Activated CD4-positive, alpha-beta T cell treated with anti-CD3 and anti-CD28 coated beads, Interleukin-2, amount 10 ng/mL, durations not matched to agents 7 days and 5 days (primary cell): Measurements from ENCODE around the gene CALML6. TPM values are rescaled to one million over a fixed set of nuclear protein-coding genes. Genes with fewer than 3 reads are reported as not detected.

ENCODE experiments used
- CTCF ChIA-PET: fragments of 350-600 bp; sonication (Branson Sonifier 250); formaldehyde crosslinking; loops from one replicate; lab custom pipeline; 2021; ENCODE audit warnings: antibody characterized with exemption; lab: Charles Lee
- POLR2A ChIA-PET: fragments of 350-600 bp; sonication (Branson Sonifier 250); formaldehyde crosslinking; loops from one replicate; lab custom pipeline; 2021; ENCODE audit warnings: antibody characterized with exemption; lab: Charles Lee
- DNase-seq: peaks from one replicate; pipeline ENCODE4 v3.0.0-alpha.2; 2020
- H3K27ac Mint-ChIP-seq: one replicate; pipeline ENCODE4 v1.8.0; 2021; ENCODE audit warnings: mild to moderate bottlenecking, moderate library complexity, mixed read lengths
- H3K27me3 Mint-ChIP-seq: one replicate; pipeline ENCODE4 v1.8.0; 2021; ENCODE audit warnings: mixed read lengths
- H3K36me3 Mint-ChIP-seq: one replicate; pipeline ENCODE4 v1.8.0; 2021; ENCODE audit warnings: low read depth, mixed read lengths
- H3K4me1 Mint-ChIP-seq: one replicate; pipeline ENCODE4 v1.8.0; 2021; ENCODE audit warnings: mixed read lengths
- H3K4me3 Mint-ChIP-seq: one replicate; pipeline ENCODE4 v1.8.0; 2021; ENCODE audit warnings: mild to moderate bottlenecking, moderate library complexity, mixed read lengths
- H3K9me3 Mint-ChIP-seq: one replicate; pipeline ENCODE4 v1.8.0; 2021; ENCODE audit warnings: mixed read lengths
- total RNA-seq, 2 experiments: library from RNA; stranded (reverse); gene quantifications; one replicate each; pipeline ENCODE4 v1.2.3, GENCODE V29; 2021

Gene CALML6
- total RNA-seq, 2 experiments from 2014 or later = 0.27 to 0.47 TPM

DNA sequence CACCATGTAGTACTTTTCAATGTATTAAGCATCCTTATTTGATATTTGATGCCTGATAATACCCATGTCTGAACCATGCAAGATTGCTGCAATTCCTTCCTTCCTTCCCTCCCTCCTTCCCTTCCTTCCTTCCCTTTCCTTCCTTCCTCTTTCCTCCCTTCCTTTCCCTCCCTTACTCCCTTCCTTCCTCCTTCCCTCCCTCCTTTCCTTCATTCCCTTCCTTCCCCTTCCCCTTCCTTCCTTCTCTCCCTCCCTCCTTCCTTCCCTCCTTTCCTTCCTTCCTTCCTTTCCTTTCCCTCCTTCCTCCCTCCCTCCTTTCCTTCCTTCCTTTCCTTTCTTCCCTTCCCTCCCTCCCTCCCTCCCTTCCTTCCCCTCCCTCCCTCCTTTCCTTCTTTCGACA, 33.7 kb downstream of the CALML6 start:
- H3K27me3 Mint-ChIP-seq = no peaks in the 10 kb centered on the region
- ChIA-PET POLR2A (no interaction called here), CTCF (no interaction called here)
- H3K27ac Mint-ChIP-seq = no peak overlapping the region
- peaks cover 16% of the 10 kb centered on the region for H3K9me3 Mint-ChIP-seq
- DNase-seq = no peak
- peaks cover 2% of the 10 kb centered on the region for H3K4me1 Mint-ChIP-seq
- H3K36me3 Mint-ChIP-seq = peaks cover 1% of the 10 kb centered on the region
- no peak overlapping the region for H3K4me3 Mint-ChIP-seq

DNA sequence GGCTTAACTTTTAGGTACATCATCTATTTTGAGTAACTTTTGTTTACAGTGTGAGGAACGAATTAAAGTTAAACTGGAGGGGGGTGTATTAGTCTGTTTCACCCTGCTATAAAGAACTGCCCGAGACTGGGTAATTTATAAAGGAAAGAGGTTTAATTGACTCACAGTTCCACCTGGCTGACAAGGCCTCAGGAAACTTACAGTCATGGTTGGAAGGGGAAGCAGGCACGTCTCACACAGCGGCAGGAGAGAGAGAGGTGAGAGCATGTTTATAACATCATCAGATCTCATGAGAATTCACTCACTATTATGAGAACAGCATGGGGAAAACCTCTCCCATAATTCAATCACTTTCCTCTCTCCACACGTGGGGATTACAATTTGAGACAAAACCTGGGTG, 35.9 kb downstream of the CALML6 start:
- peaks cover 5% of the 10 kb centered on the region for H3K4me1 Mint-ChIP-seq
- no peak overlapping the region for H3K27ac Mint-ChIP-seq
- ChIA-PET POLR2A (no interaction called here), CTCF (no interaction called here)
- no peak for DNase-seq
- H3K4me3 Mint-ChIP-seq = no peak overlapping the region
- peaks cover 19% of the 10 kb centered on the region for H3K9me3 Mint-ChIP-seq
- peaks cover 1% of the 10 kb centered on the region for H3K36me3 Mint-ChIP-seq
- H3K27me3 Mint-ChIP-seq = no peaks in the 10 kb centered on the region

DNA sequence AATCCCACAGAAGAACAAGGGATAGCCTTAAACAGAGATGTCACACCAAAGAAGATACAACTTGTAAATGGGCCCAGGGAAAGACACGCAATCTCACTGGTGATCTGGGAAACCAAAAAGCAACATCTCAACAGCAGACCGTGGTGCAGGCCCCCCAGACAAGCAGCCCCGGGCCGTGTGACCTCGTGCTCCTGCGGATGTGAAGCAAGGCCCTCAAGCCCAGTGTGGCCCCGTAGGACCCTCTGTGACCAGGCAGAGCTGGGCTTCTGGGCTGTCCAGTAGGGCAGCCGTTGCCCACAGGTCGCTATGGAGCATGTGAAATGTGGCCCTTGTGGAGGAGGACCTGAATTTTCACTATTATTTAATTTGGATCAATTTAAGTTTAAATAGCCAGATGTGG, 39.0 kb downstream of the CALML6 start:
- Mint-ChIP-seq H3K9me3 (peaks cover 19% of the 10 kb centered on the region), H3K4me1 (peaks cover 5% of the 10 kb centered on the region), H3K36me3 (peaks cover 1% of the 10 kb centered on the region), H3K4me3 (no peak overlapping the region), H3K27ac (no peak overlapping the region), H3K27me3 (no peaks in the 10 kb centered on the region)
- POLR2A ChIA-PET = no interaction called here
- CTCF ChIA-PET = no interaction called here
- DNase-seq = no peak

DNA sequence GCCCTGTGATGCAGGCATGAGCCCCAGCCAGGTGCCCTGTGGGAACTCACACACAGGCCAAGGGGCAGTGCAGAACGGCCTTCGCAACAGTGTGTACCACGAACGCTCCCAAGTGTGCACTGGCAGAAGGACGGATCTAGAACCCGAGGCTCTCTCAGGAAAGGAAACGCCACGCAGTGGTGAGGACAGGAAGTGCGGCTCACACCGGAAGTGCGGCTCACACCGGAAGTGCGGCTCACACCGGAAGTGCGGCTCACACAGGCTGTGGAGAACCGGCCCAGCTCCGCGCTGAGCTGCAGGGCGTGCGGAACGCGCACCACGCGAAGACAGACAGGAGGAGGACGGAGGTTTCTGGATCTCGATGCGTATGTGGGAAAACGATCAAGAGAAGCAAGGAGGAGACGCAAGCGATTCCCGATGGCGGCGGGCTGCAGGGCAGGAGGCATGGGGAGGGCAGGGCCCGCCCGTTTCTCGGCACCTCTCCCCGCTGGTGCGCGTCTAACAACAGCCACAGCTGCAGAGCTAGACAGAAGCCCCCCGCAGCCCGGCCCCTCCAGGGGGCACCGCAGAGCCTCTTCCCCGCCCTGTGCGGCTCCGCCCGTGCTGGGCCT, 39.9 kb downstream of the CALML6 start:
- Mint-ChIP-seq H3K27me3 (no peaks in the 10 kb centered on the region), H3K4me3 (no peak overlapping the region), H3K27ac (no peak overlapping the region), H3K9me3 (peaks cover 19% of the 10 kb centered on the region), H3K36me3 (peaks cover 1% of the 10 kb centered on the region), H3K4me1 (peaks cover 5% of the 10 kb centered on the region)
- DNase-seq = no peak
- CTCF ChIA-PET = no interaction called here
- POLR2A ChIA-PET = no interaction called here

DNA sequence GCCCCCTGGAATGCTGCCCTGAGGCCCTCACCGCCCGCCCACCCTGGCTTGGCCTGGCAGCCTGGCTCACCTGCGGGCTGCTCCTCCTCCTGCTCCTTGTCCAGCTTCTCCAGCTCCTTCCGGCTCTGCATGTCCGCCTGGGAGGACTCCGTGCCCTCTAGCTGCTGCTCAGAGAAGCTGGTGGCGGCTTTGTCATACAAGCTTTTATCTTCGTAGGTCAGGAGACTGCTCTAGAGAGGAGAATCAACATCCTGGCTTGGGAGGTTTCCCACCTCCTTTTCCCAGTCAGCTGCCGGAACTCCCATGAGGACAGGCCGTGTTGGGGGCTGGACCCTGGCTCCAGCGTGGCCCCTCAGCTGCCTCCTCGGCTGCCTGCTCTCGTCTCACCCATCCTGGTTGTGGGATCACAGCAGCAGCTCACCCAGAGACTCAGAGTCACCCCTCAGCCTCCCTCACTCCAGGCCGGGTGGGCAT, 40.6 kb downstream of the CALML6 start:
- no peak for DNase-seq
- H3K4me1 Mint-ChIP-seq = peaks cover 5% of the 10 kb centered on the region
- peaks cover under 1% of the 10 kb centered on the region for H3K27me3 Mint-ChIP-seq
- H3K4me3 Mint-ChIP-seq = no peak overlapping the region
- ChIA-PET POLR2A (no interaction called here), CTCF (interaction anchor here (0.9 to 1.4 kb wide), 3 partner anchors 27 to 116 kb away, joined by 3 read pairs; no protein-coding TSS in a partner anchor)
- no peak overlapping the region for H3K27ac Mint-ChIP-seq
- peaks cover 1% of the 10 kb centered on the region for H3K36me3 Mint-ChIP-seq
- H3K9me3 Mint-ChIP-seq = peaks cover 15% of the 10 kb centered on the region

DNA sequence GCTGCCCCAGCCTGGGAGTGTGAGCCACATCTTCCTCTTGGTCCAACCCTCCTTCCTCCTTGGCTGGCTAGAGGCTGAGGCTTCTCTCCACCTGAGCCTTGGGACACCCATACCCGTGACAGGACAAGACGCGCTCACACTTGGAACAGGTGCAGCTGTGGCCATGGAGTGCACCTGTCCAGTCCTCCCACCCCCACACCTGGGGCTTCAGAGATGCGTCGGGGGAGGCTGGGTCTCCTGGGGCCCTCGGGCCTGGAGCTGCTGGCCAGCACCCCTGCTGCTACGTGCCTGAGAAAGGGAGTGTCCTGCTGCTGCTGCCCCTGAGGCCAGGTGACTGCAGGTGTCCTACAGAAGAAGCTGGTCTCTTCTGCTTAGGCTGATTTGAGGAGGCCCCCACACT, 41.0 kb downstream of the CALML6 start:
- Mint-ChIP-seq H3K27ac (no peak overlapping the region), H3K27me3 (peaks cover 3% of the 10 kb centered on the region), H3K9me3 (peaks cover 11% of the 10 kb centered on the region), H3K36me3 (peaks cover 1% of the 10 kb centered on the region), H3K4me1 (peaks cover 5% of the 10 kb centered on the region), H3K4me3 (no peak overlapping the region)
- ChIA-PET POLR2A (no interaction called here), CTCF (interaction anchor here (0.9 to 1.4 kb wide), 3 partner anchors 27 to 116 kb away, joined by 3 read pairs; no protein-coding TSS in a partner anchor)
- no peak for DNase-seq

DNA sequence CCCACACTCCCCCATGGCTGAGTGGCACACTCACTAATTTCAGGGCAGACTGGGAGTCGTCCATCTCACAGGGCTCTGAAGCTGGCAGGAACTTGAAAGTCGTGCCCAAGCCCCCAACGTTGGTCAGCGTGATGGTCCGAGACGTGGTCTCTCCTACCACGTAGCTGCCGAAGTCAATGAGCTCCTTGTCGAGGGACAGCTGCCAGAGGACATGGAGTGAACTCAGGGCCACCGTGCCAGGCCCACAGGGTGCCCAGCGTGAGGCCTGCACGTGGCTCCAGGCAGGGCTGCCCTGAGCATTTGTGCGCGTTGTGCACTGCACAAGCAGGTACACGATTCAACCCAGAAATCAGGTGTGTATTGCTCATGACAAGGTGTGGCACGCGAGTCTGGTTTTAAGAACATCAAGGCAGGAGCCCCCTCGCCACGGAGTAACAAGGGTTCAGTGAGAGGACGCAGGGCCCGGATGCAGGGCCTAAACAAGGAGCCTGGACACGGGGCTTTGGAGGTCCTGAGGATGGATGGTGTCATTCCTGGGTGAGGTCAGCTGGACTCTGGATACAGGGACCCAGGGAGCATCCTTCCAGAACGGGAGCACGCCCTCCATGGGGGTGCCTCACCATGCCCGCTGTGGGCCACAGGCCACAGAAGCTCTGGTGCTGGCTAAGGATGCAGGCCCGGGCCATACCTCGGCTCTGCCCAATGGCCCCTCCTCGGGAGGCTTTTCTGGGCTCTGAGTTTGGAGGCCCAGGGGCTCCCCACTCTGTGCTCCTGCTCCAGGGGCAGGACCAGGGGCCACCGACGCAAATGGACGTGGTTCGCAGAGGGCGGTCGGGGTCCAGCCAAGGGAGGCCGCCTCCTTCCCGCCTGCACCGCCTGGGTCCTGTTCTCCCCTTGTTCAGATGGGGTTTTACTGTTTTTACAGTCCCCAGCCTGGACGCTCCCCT, 41.8 kb downstream of the CALML6 start:
- no peak overlapping the region for H3K4me3 Mint-ChIP-seq
- H3K4me1 Mint-ChIP-seq = peaks cover 5% of the 10 kb centered on the region
- ChIA-PET POLR2A (no interaction called here), CTCF (interaction anchor here (0.9 to 1.4 kb wide), 3 partner anchors 26 to 115 kb away, joined by 3 read pairs; no protein-coding TSS in a partner anchor)
- peaks cover 4% of the 10 kb centered on the region for H3K9me3 Mint-ChIP-seq
- no peak for DNase-seq
- no peaks in the 10 kb centered on the region for H3K36me3 Mint-ChIP-seq
- H3K27me3 Mint-ChIP-seq = peaks cover 6% of the 10 kb centered on the region
- no peak overlapping the region for H3K27ac Mint-ChIP-seq

DNA sequence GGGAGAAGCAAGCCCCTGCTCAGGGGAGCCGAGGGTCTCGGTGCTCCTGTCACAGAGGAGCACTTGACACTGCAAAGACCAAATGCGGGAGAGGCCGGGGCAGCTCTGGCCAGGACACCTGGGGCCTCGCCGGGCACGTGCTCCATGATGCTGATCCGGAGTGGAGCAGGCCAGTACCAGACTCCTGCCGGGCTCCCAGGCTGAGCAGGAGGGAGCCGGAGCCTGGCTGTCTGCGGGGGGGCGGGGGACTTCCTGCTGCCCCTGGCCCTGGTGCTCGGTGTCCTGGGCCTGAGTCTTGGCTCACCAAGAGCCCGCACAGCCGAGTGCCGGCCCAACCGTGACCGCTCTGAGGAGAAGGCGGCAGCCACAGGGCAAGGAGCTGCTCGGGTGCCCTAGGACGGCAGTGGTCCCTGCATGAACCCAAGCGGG, 42.5 kb downstream of the CALML6 start:
- CTCF ChIA-PET = no interaction called here
- peaks cover 5% of the 10 kb centered on the region for H3K4me1 Mint-ChIP-seq
- no peak overlapping the region for H3K27ac Mint-ChIP-seq
- H3K4me3 Mint-ChIP-seq = no peak overlapping the region
- peaks cover 4% of the 10 kb centered on the region for H3K9me3 Mint-ChIP-seq
- peaks cover 6% of the 10 kb centered on the region for H3K27me3 Mint-ChIP-seq
- no peaks in the 10 kb centered on the region for H3K36me3 Mint-ChIP-seq
- POLR2A ChIA-PET = no interaction called here
- DNase-seq = no peak

DNA sequence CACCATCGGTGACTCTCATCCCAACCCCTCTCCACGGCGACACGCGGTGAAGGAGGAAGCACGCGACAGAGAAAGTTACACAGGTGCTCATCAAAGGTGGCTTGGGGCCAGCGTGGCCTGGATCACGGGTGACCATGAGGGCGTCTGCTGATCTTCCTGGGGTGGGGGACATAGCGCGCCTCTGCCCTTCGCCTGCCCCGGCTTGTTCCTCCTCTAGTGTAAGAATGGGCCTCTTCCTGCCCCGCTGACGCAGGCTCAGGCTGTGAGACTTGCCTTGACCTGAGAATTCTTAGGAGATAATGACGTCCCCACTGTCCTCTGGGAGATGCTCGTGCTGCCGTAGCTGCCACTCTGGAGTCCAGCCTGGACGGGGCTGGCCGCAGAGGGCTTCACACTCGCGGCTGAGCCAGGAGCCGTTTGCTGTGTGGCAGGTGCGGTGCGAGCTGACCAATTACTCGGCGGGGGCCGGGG, 43.0 kb downstream of the CALML6 start:
- ChIA-PET CTCF (interaction anchor here (2.9 kb wide), 1 partner anchor 86 kb away, joined by 20 read pairs; no protein-coding TSS in a partner anchor), POLR2A (no interaction called here)
- no peak for DNase-seq
- Mint-ChIP-seq H3K27me3 (peaks cover 8% of the 10 kb centered on the region), H3K4me3 (no peak overlapping the region), H3K36me3 (no peaks in the 10 kb centered on the region), H3K27ac (no peak overlapping the region), H3K9me3 (peaks cover 4% of the 10 kb centered on the region), H3K4me1 (peaks cover 5% of the 10 kb centered on the region)

DNA sequence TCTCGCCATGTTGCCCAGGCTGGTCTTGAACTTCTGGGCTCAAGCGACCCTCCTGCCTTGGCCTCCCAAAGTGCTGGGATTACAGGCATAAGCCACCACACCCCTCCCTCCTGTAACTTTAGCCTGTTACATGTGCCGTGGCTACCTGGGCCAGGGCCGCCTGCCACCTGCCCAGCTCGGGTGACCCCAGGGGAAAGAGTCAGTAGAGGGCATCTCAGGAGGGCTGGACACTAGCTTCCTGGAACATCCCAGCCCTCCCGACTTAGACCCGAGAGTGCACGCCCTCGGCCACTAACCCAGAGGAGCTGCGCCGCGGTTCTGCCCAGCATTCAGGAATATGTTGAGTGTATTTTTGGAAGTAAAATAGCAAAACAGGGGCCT, 44.4 kb downstream of the CALML6 start:
- H3K27ac Mint-ChIP-seq = no peak overlapping the region
- no peaks in the 10 kb centered on the region for H3K36me3 Mint-ChIP-seq
- POLR2A ChIA-PET = no interaction called here
- DNase-seq = no peak
- H3K4me1 Mint-ChIP-seq = peaks cover 5% of the 10 kb centered on the region
- H3K27me3 Mint-ChIP-seq = peaks cover 8% of the 10 kb centered on the region
- CTCF ChIA-PET = interaction anchor here (1.3 to 2.9 kb wide), 4 partner anchors 37 to 85 kb away, joined by 3 to 20 read pairs (median 4); no protein-coding TSS in a partner anchor
- H3K4me3 Mint-ChIP-seq = no peak overlapping the region
- peaks cover 4% of the 10 kb centered on the region for H3K9me3 Mint-ChIP-seq

DNA sequence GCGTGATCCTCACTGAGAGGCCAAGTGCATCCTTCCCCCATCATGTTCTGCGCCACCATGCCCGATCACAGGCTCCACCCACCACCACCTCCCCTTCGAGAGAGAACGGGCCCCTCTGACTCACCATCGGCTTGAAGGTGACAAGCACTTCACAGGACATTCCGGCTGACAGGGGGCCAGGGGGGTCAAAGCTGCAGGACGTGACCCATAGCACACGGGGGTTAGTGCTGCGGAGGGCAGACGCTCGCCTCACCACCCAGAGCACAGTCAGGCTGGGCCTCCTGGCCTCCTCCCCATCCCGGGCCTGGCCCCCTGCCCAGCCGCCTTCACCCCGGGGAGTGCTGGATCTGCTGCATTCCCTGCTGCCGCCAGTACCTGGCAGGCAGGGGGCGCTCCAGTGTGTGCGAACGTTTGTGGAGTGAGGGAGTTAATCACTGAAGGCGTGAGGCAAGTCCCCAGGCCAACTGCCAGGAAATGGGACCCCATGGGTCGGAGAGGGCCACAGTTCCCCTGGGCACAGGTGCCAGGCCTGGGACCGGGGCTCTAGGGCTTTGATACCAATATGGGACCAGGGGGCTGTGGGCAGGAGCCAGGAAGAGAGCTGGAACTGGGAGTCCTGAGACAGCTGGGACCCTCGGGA, 44.9 kb downstream of the CALML6 start:
- ChIA-PET POLR2A (no interaction called here), CTCF (interaction anchor here (0.8 to 2.9 kb wide), 8 partner anchors 13 to 197 kb away, joined by 3 to 20 read pairs (median 3); no protein-coding TSS in a partner anchor)
- H3K27me3 Mint-ChIP-seq = peaks cover 8% of the 10 kb centered on the region
- no peaks in the 10 kb centered on the region for H3K36me3 Mint-ChIP-seq
- no peak overlapping the region for H3K27ac Mint-ChIP-seq
- peaks cover under 1% of the 10 kb centered on the region for H3K4me1 Mint-ChIP-seq
- H3K4me3 Mint-ChIP-seq = no peak overlapping the region
- peaks cover under 1% of the 10 kb centered on the region for H3K9me3 Mint-ChIP-seq
- DNase-seq = peak; percentile 78

DNA sequence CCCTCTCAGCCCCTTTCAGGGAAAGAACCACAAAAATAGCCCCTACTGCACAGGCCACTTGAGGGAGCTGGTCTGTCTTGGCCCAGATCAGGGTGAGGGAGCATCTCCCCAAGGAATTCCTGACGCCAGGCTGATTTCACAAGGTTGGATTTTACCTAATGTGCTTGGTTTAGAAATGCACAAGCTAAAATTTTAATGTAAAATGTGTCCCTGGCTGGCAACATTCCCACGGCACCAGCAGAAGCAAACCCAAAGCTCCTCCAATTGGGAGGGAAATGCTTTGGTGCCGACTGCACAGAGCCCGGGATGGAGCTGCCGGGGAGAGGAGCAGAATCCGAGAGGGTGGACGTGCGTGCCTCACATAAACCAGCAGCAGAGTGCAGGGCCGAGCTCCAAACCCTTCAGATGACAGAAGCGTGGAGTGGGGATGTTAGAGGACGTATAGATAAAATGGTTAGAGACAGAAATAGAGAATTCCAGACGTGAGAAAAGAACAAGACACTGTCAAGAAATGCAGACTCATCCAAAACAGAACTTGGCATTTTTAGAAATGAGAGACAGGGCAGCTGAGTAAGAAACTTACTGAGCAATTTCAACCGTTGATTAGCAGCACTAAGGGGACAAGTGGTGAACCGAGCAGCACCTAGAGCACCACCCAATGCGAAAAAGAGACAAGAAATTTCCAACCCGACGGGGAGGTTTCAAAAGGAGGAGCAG, 45.6 kb downstream of the CALML6 start:
- no peaks in the 10 kb centered on the region for H3K9me3 Mint-ChIP-seq
- no peak overlapping the region for H3K27ac Mint-ChIP-seq
- H3K36me3 Mint-ChIP-seq = no peaks in the 10 kb centered on the region
- POLR2A ChIA-PET = no interaction called here
- CTCF ChIA-PET = interaction anchor here (0.8 to 2.9 kb wide), 8 partner anchors 14 to 196 kb away, joined by 3 to 20 read pairs (median 3); no protein-coding TSS in a partner anchor
- no peak overlapping the region for H3K4me3 Mint-ChIP-seq
- no peaks in the 10 kb centered on the region for H3K4me1 Mint-ChIP-seq
- peaks cover 8% of the 10 kb centered on the region for H3K27me3 Mint-ChIP-seq
- DNase-seq = no peak
